ENCODE measurements around the gene PPP1R1C. TPM values are rescaled to one million over a fixed set of nuclear protein-coding genes. Genes with fewer than 3 reads are reported as not detected.

PPP1R1C gene
- total RNA-seq, 1 experiment from 2014 or later = 4.0 TPM

GRCh38 chr2:181972431-181973170 lies 13.1 kb upstream of the PPP1R1C start:
- H3K9me3 Mint-ChIP-seq = no peaks in the 10 kb centered on the region
- no peaks in the 10 kb centered on the region for H3K79me2 ChIP-seq (ENCODE audit: insufficient read depth, low read length)

More at GRCh38 chr2:181972431-181973170, 13.1 kb upstream of the PPP1R1C start:
- H2BK12ac ChIP-seq (ENCODE audit: insufficient read length, low read depth, low read length) = no peak overlapping the region
- H2BK15ac ChIP-seq (ENCODE audit: low read depth, low read length) = no peak overlapping the region
- no peak overlapping the region for H2AK5ac ChIP-seq (ENCODE audit: insufficient read length, low read length)
- no peak overlapping the region for H4K5ac ChIP-seq (ENCODE audit: insufficient read length, low read depth, low read length)
- Mint-ChIP-seq H3K4me1 (no peaks in the 10 kb centered on the region), H3K27me3 (ENCODE audit: low read depth) (no peaks in the 10 kb centered on the region; the same call in 1 of the 2 replicates), H3K27ac (no peak overlapping the region), H3K4me3 (no peak overlapping the region), H3K36me3 (ENCODE audit: insufficient read depth in 1 of 3, low read depth in 3 of 3) (no peaks in the 10 kb centered on the region)
- no peak overlapping the region for H4K8ac ChIP-seq (replicated peaks; ENCODE audit: insufficient read length, low read depth, low read length)
- H3T11ph ChIP-seq (ENCODE audit: low read length) = no peak overlapping the region
- no peak overlapping the region for H2BK5ac ChIP-seq (ENCODE audit: insufficient read length, low read length)
- H3K23ac ChIP-seq (ENCODE audit: insufficient read length, low read depth, low read length) = no peak overlapping the region
- no CpG with 5 or more reads among the region's 5 CpGs for WGBS (ENCODE audit: extremely low coverage, insufficient read length, low lambda C conversion rate)
- H4K91ac ChIP-seq (ENCODE audit: insufficient read length, low read depth, low read length) = no peak overlapping the region
- no peaks in the 10 kb centered on the region for H4K20me1 ChIP-seq (ENCODE audit: control insufficient read depth, insufficient read depth, insufficient read length)
- H3K9ac ChIP-seq (ENCODE audit: extremely low read depth, insufficient read length, low read length) = no peak overlapping the region
- no peak overlapping the region for H2AFZ ChIP-seq (ENCODE audit: low read length)
- DNase-seq = no peak
- H3K9me3 ChIP-seq (ENCODE audit: control insufficient read depth, low read depth, low read length) = no peaks in the 10 kb centered on the region
- no peak overlapping the region for H3K4me2 ChIP-seq (ENCODE audit: insufficient read depth, insufficient read length, low read length)
- H3K23me2 ChIP-seq (ENCODE audit: insufficient read length, low read depth, low read length, poor library complexity, severe bottlenecking) = no peaks in the 10 kb centered on the region
- H2BK20ac ChIP-seq (ENCODE audit: low read depth, low read length, poor library complexity, severe bottlenecking) = no peak overlapping the region
- no peaks in the 10 kb centered on the region for H3K27me3 ChIP-seq (ENCODE audit: insufficient read depth, low read length)
- no peak for TF ChIP-seq CTCF (conservative IDR thresholded peaks at IDR 0.05)
- H3K4ac ChIP-seq (ENCODE audit: low read depth, low read length) = no peak overlapping the region
- H3K27ac ChIP-seq (ENCODE audit: insufficient read length, low read depth, low read length) = no peak overlapping the region
- no peak overlapping the region for H3K14ac ChIP-seq (ENCODE audit: insufficient read depth, low read length)
- no peaks in the 10 kb centered on the region for H3K79me1 ChIP-seq (ENCODE audit: insufficient read depth, low read depth, low read length, poor library complexity, severe bottlenecking)
- H3K18ac ChIP-seq (ENCODE audit: insufficient read length, low read depth, low read length) = no peak overlapping the region
- H2BK120ac ChIP-seq (ENCODE audit: low read depth, low read length, poor library complexity, severe bottlenecking) = no peak overlapping the region
- no peak overlapping the region for H3K56ac ChIP-seq (ENCODE audit: insufficient read length, low read depth, low read length)
- no peaks in the 10 kb centered on the region for H3K4me1 ChIP-seq (ENCODE audit: insufficient read depth, low read length)
